ENCODE results near the gene YPEL3.

The YPEL3 gene

GRCh38 chr16:30075503-30076275, 20.3 kb downstream of the YPEL3 start, which contains the start of gene PPP4C:
TSS of gene PPP4C (plus strand) at chr16:30075994. CDS start at chr16:30076378, 384 bp downstream.
- peaks cover 54 to 71% (median 59%) of the 10 kb centered on the region in 11 experiments for H4K20me1 ChIP-seq
- peaks cover 65 to 77% (median 72%) of the 10 kb centered on the region in 11 experiments for H3K36me3 ChIP-seq
- H3K27me3 ChIP-seq: no peaks in the 10 kb centered on the region
- peak within 1 kb of the TSS; percentile 84 to 98 (median 93) for H3K4me2 ChIP-seq
- peak within 1 kb of the TSS; percentile 86 to 98 (median 94) for H3K9ac ChIP-seq
- peaks cover 25 to 79% (median 43%) of the 10 kb centered on the region in 10 experiments for H3K4me1 ChIP-seq
- H3K4me3 ChIP-seq: peak within 1 kb of the TSS; percentile 83 to 98 (median 94)
- peak within 1 kb of the TSS; percentile 83 to 93 (median 88) for H3K27ac ChIP-seq
- no peaks in the 10 kb centered on the region for H3K9me3 ChIP-seq (replicated peaks in 1 of 11)
- no peak; a peak in 1 of 22 replicates for TF ChIP-seq Cebpa-rat (IDR thresholded peaks at IDR 0.05)

GRCh38 chr16:30070490-30070889, 25.5 kb downstream of the YPEL3 start:
- Histone ChIP-seq H4K20me1 (peaks cover 63 to 81% (median 71%) of the 10 kb centered on the region in 11 experiments), H3K9me3 (replicated peaks in 1 of 11) (no peaks in the 10 kb centered on the region), H3K27ac (peak overlapping the region in 7 of 11 experiments; percentile 20 to 54 (median 32); a peak in 6 of 22 replicates), H3K4me2 (peak overlapping the region; percentile 97 to 99 (median 99); a peak in 21 of 22 replicates), H3K9ac (peak overlapping the region; percentile 39 to 97 (median 91); a peak in 20 of 22 replicates), H3K4me1 (peaks cover 51 to 86% (median 59%) of the 10 kb centered on the region in 10 experiments), H3K27me3 (no peaks in the 10 kb centered on the region), H3K36me3 (peaks cover 74 to 90% (median 83%) of the 10 kb centered on the region in 11 experiments), H3K4me3 (peak overlapping the region in 6 of 10 experiments; percentile 97 to 99 (median 98); a peak in 12 of 20 replicates)
- TF ChIP-seq Cebpa-rat (IDR thresholded peaks at IDR 0.05): no peak

GRCh38 chr16:30069611-30070462, 26.2 kb downstream of the YPEL3 start:
- Histone ChIP-seq H3K9ac (peak overlapping the region; percentile 39 to 97 (median 91); a peak in 21 of 22 replicates), H3K9me3 (replicated peaks in 1 of 11) (no peaks in the 10 kb centered on the region), H3K27me3 (no peaks in the 10 kb centered on the region), H4K20me1 (peaks cover 63 to 81% (median 71%) of the 10 kb centered on the region in 11 experiments), H3K27ac (peak overlapping the region in 9 of 11 experiments; percentile 9 to 54 (median 32); a peak in 10 of 22 replicates), H3K4me1 (peaks cover 45 to 80% (median 53%) of the 10 kb centered on the region in 10 experiments), H3K4me3 (peak overlapping the region in 9 of 10 experiments; percentile 2 to 99 (median 98); a peak in 16 of 20 replicates), H3K4me2 (peak overlapping the region; percentile 97 to 99 (median 99)), H3K36me3 (peaks cover 74 to 90% (median 83%) of the 10 kb centered on the region in 11 experiments)
- no peak for TF ChIP-seq Cebpa-rat (IDR thresholded peaks at IDR 0.05)

GRCh38 chr16:30068750-30069610, 27.0 kb downstream of the YPEL3 start:
- Histone ChIP-seq H3K27ac (peak overlapping the region in 9 of 11 experiments; percentile 7 to 54 (median 32); a peak in 11 of 22 replicates), H3K4me2 (peak overlapping the region; percentile 97 to 99 (median 99)), H3K4me3 (peak overlapping the region in 9 of 10 experiments; percentile 10 to 99 (median 98); a peak in 17 of 20 replicates), H3K9me3 (replicated peaks in 1 of 11) (no peaks in the 10 kb centered on the region), H3K4me1 (peaks cover 43 to 72% (median 47%) of the 10 kb centered on the region in 10 experiments), H4K20me1 (peaks cover 63 to 81% (median 71%) of the 10 kb centered on the region in 11 experiments), H3K9ac (peak overlapping the region; percentile 39 to 97 (median 91); a peak in 20 of 22 replicates), H3K27me3 (no peaks in the 10 kb centered on the region), H3K36me3 (peaks cover 74 to 83% (median 80%) of the 10 kb centered on the region in 11 experiments)
- TF ChIP-seq Cebpa-rat (IDR thresholded peaks at IDR 0.05): no peak

GRCh38 chr16:30068333-30068732, 27.7 kb downstream of the YPEL3 start:
- peak overlapping the region; percentile 97 to 99 (median 99) for H3K4me2 ChIP-seq
- H3K27ac ChIP-seq: peak overlapping the region in 8 of 11 experiments; percentile 2 to 51 (median 16); a peak in 7 of 22 replicates
- H3K9ac ChIP-seq: peak overlapping the region; percentile 21 to 97 (median 91); a peak in 19 of 22 replicates
- peaks cover 45 to 72% (median 51%) of the 10 kb centered on the region in 10 experiments for H3K4me1 ChIP-seq
- H3K4me3 ChIP-seq: peak overlapping the region in 8 of 10 experiments; percentile 10 to 99 (median 98); a peak in 15 of 20 replicates
- peaks cover 72 to 77% (median 74%) of the 10 kb centered on the region in 11 experiments for H3K36me3 ChIP-seq
- TF ChIP-seq Cebpa-rat (IDR thresholded peaks at IDR 0.05): no peak
- no peaks in the 10 kb centered on the region for H3K27me3 ChIP-seq
- H3K9me3 ChIP-seq (replicated peaks in 1 of 11): no peaks in the 10 kb centered on the region
- peaks cover 63 to 77% (median 71%) of the 10 kb centered on the region in 11 experiments for H4K20me1 ChIP-seq

GRCh38 chr16:30067584-30067916, 28.5 kb downstream of the YPEL3 start:
- TF ChIP-seq Cebpa-rat (IDR thresholded peaks at IDR 0.05): no peak
- H4K20me1 ChIP-seq: peaks cover 63 to 70% (median 68%) of the 10 kb centered on the region in 11 experiments
- no peaks in the 10 kb centered on the region for H3K27me3 ChIP-seq
- H3K4me1 ChIP-seq: peaks cover 53 to 72% (median 59%) of the 10 kb centered on the region in 10 experiments
- peak overlapping the region; percentile 97 to 99 (median 99) for H3K4me2 ChIP-seq
- no peaks in the 10 kb centered on the region for H3K9me3 ChIP-seq (replicated peaks in 1 of 11)
- H3K36me3 ChIP-seq: peaks cover 64 to 69% (median 66%) of the 10 kb centered on the region in 11 experiments
- H3K4me3 ChIP-seq: peak overlapping the region; percentile 86 to 99 (median 98)
- H3K9ac ChIP-seq: peak overlapping the region; percentile 90 to 97 (median 93)
- peak overlapping the region in 10 of 11 experiments; percentile 78 to 98 (median 94); a peak in 11 of 22 replicates for H3K27ac ChIP-seq

- Histone ChIP-seq H3K4me2 (peak overlapping the region; percentile 97 to 99 (median 99)), H3K9me3 (replicated peaks in 1 of 11) (no peaks in the 10 kb centered on the region), H3K9ac (peak overlapping the region; percentile 90 to 97 (median 93)), H3K27me3 (no peaks in the 10 kb centered on the region), H3K27ac (peak overlapping the region; percentile 78 to 98 (median 94)), H3K4me1 (peaks cover 54 to 69% (median 61%) of the 10 kb centered on the region in 10 experiments), H4K20me1 (peaks cover 63 to 64% (median 63%) of the 10 kb centered on the region in 11 experiments), H3K36me3 (peaks cover 58 to 63% (median 60%) of the 10 kb centered on the region in 11 experiments), H3K4me3 (peak overlapping the region; percentile 86 to 99 (median 98))
- TF ChIP-seq Cebpa-rat (IDR thresholded peaks at IDR 0.05): no peak
Observed at GRCh38 chr16:30066761-30067583, 29.0 kb downstream of the YPEL3 start.
